ENCODE data around the gene CSTF1. TPM values are rescaled to one million over a fixed set of nuclear protein-coding genes. Genes with fewer than 3 reads are reported as not detected.

The CSTF1 gene
- total RNA-seq, 2 donors from 2014 or later = 16.4 to 22.8 TPM

GRCh38 chr20:56411759-56412472, 19.5 kb downstream of the CSTF1 start, which contains the start of gene CASS4:
CASS4 (plus strand) TSS chr20:56412260; CDS start chr20:56412459, 199 bp downstream.
- Histone ChIP-seq H3K4me1 (peaks cover 0 to 22% of the 10 kb centered on the region in 2 donors), H3K27ac (peak within 1 kb of the TSS; percentile 43 to 51), H3K4me3 (peak within 1 kb of the TSS in 1 of 2 donors; percentile 21), H3K27me3 (no peaks in the 10 kb centered on the region), H3K9me3 (no peaks in the 10 kb centered on the region), H3K36me3 (peaks cover 7% of the 10 kb centered on the region)
- DNase-seq (ENCODE audit: low spot score) = no peak
- TF ChIP-seq, protein P1, sequence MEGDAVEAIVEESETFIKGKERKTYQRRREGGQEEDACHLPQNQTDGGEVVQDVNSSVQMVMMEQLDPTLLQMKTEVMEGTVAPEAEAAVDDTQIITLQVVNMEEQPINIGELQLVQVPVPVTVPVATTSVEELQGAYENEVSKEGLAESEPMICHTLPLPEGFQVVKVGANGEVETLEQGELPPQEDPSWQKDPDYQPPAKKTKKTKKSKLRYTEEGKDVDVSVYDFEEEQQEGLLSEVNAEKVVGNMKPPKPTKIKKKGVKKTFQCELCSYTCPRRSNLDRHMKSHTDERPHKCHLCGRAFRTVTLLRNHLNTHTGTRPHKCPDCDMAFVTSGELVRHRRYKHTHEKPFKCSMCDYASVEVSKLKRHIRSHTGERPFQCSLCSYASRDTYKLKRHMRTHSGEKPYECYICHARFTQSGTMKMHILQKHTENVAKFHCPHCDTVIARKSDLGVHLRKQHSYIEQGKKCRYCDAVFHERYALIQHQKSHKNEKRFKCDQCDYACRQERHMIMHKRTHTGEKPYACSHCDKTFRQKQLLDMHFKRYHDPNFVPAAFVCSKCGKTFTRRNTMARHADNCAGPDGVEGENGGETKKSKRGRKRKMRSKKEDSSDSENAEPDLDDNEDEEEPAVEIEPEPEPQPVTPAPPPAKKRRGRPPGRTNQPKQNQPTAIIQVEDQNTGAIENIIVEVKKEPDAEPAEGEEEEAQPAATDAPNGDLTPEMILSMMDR (IDR thresholded peaks at IDR 0.05) = no peak

- Histone ChIP-seq H3K27me3 (no peaks in the 10 kb centered on the region), H3K4me3 (peak overlapping the region in 1 of 2 donors; percentile 21), H3K27ac (peak overlapping the region; percentile 43 to 51), H3K9me3 (no peaks in the 10 kb centered on the region), H3K4me1 (peaks cover 0 to 22% of the 10 kb centered on the region in 2 donors), H3K36me3 (peaks cover 2% of the 10 kb centered on the region)
- DNase-seq (ENCODE audit: low spot score) = no peak
- TF ChIP-seq, protein P1 (IDR thresholded peaks at IDR 0.05) = no peak
Measured at GRCh38 chr20:56412473-56412790, 20.0 kb downstream of the CSTF1 start.

GRCh38 chr20:56412949-56413348, 20.5 kb downstream of the CSTF1 start:
- TF ChIP-seq, protein P1 (IDR thresholded peaks at IDR 0.05) = no peak
- no peaks in the 10 kb centered on the region for H3K9me3 ChIP-seq
- no peaks in the 10 kb centered on the region for H3K27me3 ChIP-seq
- DNase-seq (ENCODE audit: low spot score) = no peak
- H3K36me3 ChIP-seq = no peaks in the 10 kb centered on the region
- H3K4me3 ChIP-seq = peak overlapping the region in 1 of 2 donors; percentile 21
- H3K4me1 ChIP-seq = peaks cover 0 to 22% of the 10 kb centered on the region in 2 donors
- peak overlapping the region; percentile 43 to 51 for H3K27ac ChIP-seq

GRCh38 chr20:56414842-56415765, 22.7 kb downstream of the CSTF1 start:
- Histone ChIP-seq H3K4me1 (peaks cover 0 to 21% of the 10 kb centered on the region in 2 donors), H3K27ac (no peak overlapping the region), H3K9me3 (no peaks in the 10 kb centered on the region), H3K4me3 (no peak overlapping the region), H3K27me3 (no peaks in the 10 kb centered on the region), H3K36me3 (no peaks in the 10 kb centered on the region)
- no peak for DNase-seq (ENCODE audit: low spot score)
- TF ChIP-seq, protein P1 (IDR thresholded peaks at IDR 0.05) = no peak

GRCh38 chr20:56417402-56417801, 25.0 kb downstream of the CSTF1 start:
- Histone ChIP-seq H3K4me1 (peaks cover 0 to 10% of the 10 kb centered on the region in 2 donors), H3K9me3 (no peaks in the 10 kb centered on the region), H3K27me3 (no peaks in the 10 kb centered on the region), H3K36me3 (no peaks in the 10 kb centered on the region), H3K4me3 (no peak overlapping the region), H3K27ac (no peak overlapping the region)
- peak; percentile 34 for DNase-seq (ENCODE audit: low spot score)
- TF ChIP-seq, protein P1 (IDR thresholded peaks at IDR 0.05) = no peak
